Eye (tissue), 1 donor: Measurements from ENCODE around the gene PLEKHF1.
A peak's percentile ranks its signal among the peaks of the same experiment; 100 is the strongest.
"Not testable (repeated sequence)": the region's sequence is repeated elsewhere in the genome, so short reads cannot be mapped to it uniquely, and the experiment has no call there.

Source experiments
- DNase-seq: peaks from one replicate; pipeline ENCODE4 v3.0.0-alpha.2; 2015

The PLEKHF1 gene

GRCh38 chr19:29665826-29666577 is 741 bp downstream of the PLEKHF1 start:
- DNase-seq: peak; percentile 24

- DNase-seq: peak; percentile 71
These were observed 1.5 kb downstream of the PLEKHF1 start for GRCh38 chr19:29666578-29667386.

GRCh38 chr19:29667387-29667783 is 2.1 kb downstream of the PLEKHF1 start:
- no peak for DNase-seq

GRCh38 chr19:29667901-29668341 is 2.7 kb downstream of the PLEKHF1 start:
- DNase-seq: no peak

GRCh38 chr19:29668746-29669609 is 3.7 kb downstream of the PLEKHF1 start:
- no peak for DNase-seq

- no peak for DNase-seq
These were observed 5.0 kb downstream of the PLEKHF1 start for GRCh38 chr19:29670255-29670654.

GRCh38 chr19:29671026-29671392 is 5.7 kb downstream of the PLEKHF1 start:
- not testable (repeated sequence) for DNase-seq

- DNase-seq: peak; percentile 43
These were observed 6.3 kb downstream of the PLEKHF1 start for GRCh38 chr19:29671393-29672160.

- no peak for DNase-seq
These were observed 7.2 kb downstream of the PLEKHF1 start for GRCh38 chr19:29672319-29672932.

GRCh38 chr19:29672933-29673336 is 7.7 kb downstream of the PLEKHF1 start:
- no peak for DNase-seq

- DNase-seq: no peak
These were observed 8.4 kb downstream of the PLEKHF1 start for GRCh38 chr19:29673451-29674371.

GRCh38 chr19:29674374-29675119 is 9.3 kb downstream of the PLEKHF1 start:
- DNase-seq: no peak

GRCh38 chr19:29675120-29675649 is 9.9 kb downstream of the PLEKHF1 start:
- DNase-seq: no peak

GRCh38 chr19:29675650-29676186 is 10.5 kb downstream of the PLEKHF1 start:
- no peak for DNase-seq

GRCh38 chr19:29676586-29676985 is 11.3 kb downstream of the PLEKHF1 start:
- DNase-seq: no peak

- DNase-seq: no peak
These were observed 11.9 kb downstream of the PLEKHF1 start for GRCh38 chr19:29677001-29677817.

- DNase-seq: no peak
These were observed 13.3 kb downstream of the PLEKHF1 start for GRCh38 chr19:29678484-29679106.
